GM12878 (cell line): ENCODE results near the gene PHACTR3. TPM values are rescaled to one million over a fixed set of nuclear protein-coding genes. Genes with fewer than 3 reads are reported as not detected.

Experiments
- ATAC-seq: fragments of 200-7000 bp; cut with Tn5 transposase; 3 replicates; pipeline ENCODE4 v1.9.1; 2020; ENCODE audit warnings: mild to moderate bottlenecking, moderate library complexity
- BruUV-seq: library from RNA; stranded (reverse); fragments of 400-500 nt; replicated peaks from 2 replicates; lab custom pipeline; 2021; lab: Mats Ljungman, UMichigan
- CTCF ChIA-PET: fragments of 300-600 bp; sonication (Branson Sonifier 250); formaldehyde crosslinking; extraction: SDS; loops from one replicate; lab custom pipeline; 2021; ENCODE audit warnings: inconsistent platforms; lab: Yijun Ruan, JAX
- POLR2A ChIA-PET: fragments of 350-600 bp; formaldehyde crosslinking; extraction: SDS; loops from one replicate; lab custom pipeline; 2021; ENCODE audit warnings: inconsistent platforms; lab: Charles Lee
- RAD21 ChIA-PET: fragments of 300-600 bp; sonication (Branson Sonifier 250); formaldehyde crosslinking; loops from one replicate; lab custom pipeline; 2023; ENCODE audit warnings: antibody characterized with exemption; ENCODE audit not compliant: unreplicated experiment; lab: Charles Lee
- SMC1A ChIA-PET: fragments of 300-600 bp; sonication (Branson Sonifier 250); formaldehyde crosslinking; loops from one replicate; lab custom pipeline; 2023; ENCODE audit not compliant: unreplicated experiment, uncharacterized antibody; lab: Charles Lee
- DNase-seq: peaks from one replicate; pipeline ENCODE4 v3.0.0-alpha.2; 2011; ENCODE audit warnings: low read depth, low spot score
- FAIRE-seq: peaks from 3 replicates; lab custom pipeline; 2011; peaks lifted over from hg19 to GRCh38; lab: Jason Lieb, UNC
- H2AFZ ChIP-seq: 2 replicates; pipeline ENCODE4 v1.6.0; 2011; ENCODE audit warnings: low read depth, low read length, control low read depth; ENCODE audit not compliant: control insufficient read depth
- H3K27ac ChIP-seq: 2 replicates; pipeline ENCODE4 v1.5.1; 2011; ENCODE audit warnings: control low read depth; ENCODE audit not compliant: control insufficient read depth, insufficient read depth
- H3K27me3 ChIP-seq, 2 experiments: replicated peaks in 1 of 2; 2 replicates each; pipeline versions ENCODE4 v1.6.0 to v1.6.1; 2011; ENCODE audit warnings: low read length in 1 of 2; ENCODE audit not compliant: control insufficient read depth in 2 of 2, insufficient read depth in 2 of 2
- H3K36me3 ChIP-seq, 2 experiments: 2 replicates each; pipeline ENCODE4 v1.5.1; 2011; ENCODE audit warnings: low read length in 1 of 2; ENCODE audit not compliant: control insufficient read depth in 2 of 2, insufficient read depth in 2 of 2
- H3K4me1 ChIP-seq: 2 replicates; pipeline ENCODE4 v1.6.1; 2011; ENCODE audit warnings: mild to moderate bottlenecking, low read length, moderate library complexity, mixed read lengths; ENCODE audit not compliant: control insufficient read depth, insufficient read depth
- H3K4me2 ChIP-seq: 2 replicates; pipeline ENCODE4 v1.6.0; 2011; ENCODE audit warnings: control low read depth; ENCODE audit not compliant: control insufficient read depth, insufficient read depth
- H3K4me3 ChIP-seq: fragments of 200-600 bp; sonication (generic); 2 replicates; pipeline ENCODE4 v1.5.1; 2016
- H3K79me2 ChIP-seq: 2 replicates; pipeline ENCODE4 v1.6.0; 2011; ENCODE audit warnings: low read length; ENCODE audit not compliant: control insufficient read depth, insufficient read depth
- H3K9ac ChIP-seq: 2 replicates; pipeline ENCODE4 v1.8.0; 2011; ENCODE audit warnings: low read length, control low read depth, mixed read lengths; ENCODE audit not compliant: control insufficient read depth, insufficient read depth
- H3K9me3 ChIP-seq: replicated peaks from 3 replicates; pipeline ENCODE4 v1.5.1; 2011; ENCODE audit warnings: mild to moderate bottlenecking, low read length; ENCODE audit not compliant: control insufficient read depth, insufficient read depth
- H4K20me1 ChIP-seq: 2 replicates; pipeline ENCODE4 v1.6.0; 2011; ENCODE audit not compliant: control insufficient read depth, insufficient read depth
- CBFB ChIP-seq: IDR thresholded peaks from 2 replicates; pipeline ENCODE4 v1.6.1; 2016; ENCODE audit warnings: antibody characterized with exemption, low read depth
- CHD4 ChIP-seq: fragments of 200-600 bp; sonication (generic); IDR thresholded peaks from 2 replicates; pipeline ENCODE4 v1.6.1; 2016; ENCODE audit warnings: mild to moderate bottlenecking
- ESRRA ChIP-seq: IDR thresholded peaks from 2 replicates; pipeline ENCODE4 v1.6.1; 2012; ENCODE audit warnings: mild to moderate bottlenecking, low read length, improper control_type of control experiment
- HDGF ChIP-seq: fragments of 450-650 bp; IDR thresholded peaks from 2 replicates; pipeline ENCODE4 v1.6.1; 2016; ENCODE audit warnings: antibody characterized with exemption
- IRF3 ChIP-seq: fragments of 450-650 bp; IDR thresholded peaks from 2 replicates; pipeline ENCODE4 v1.6.1; 2014; ENCODE audit warnings: mild to moderate bottlenecking
- NRF1 ChIP-seq: conservative IDR thresholded peaks from 2 replicates; pipeline ENCODE4 v1.6.1; 2011; ENCODE audit warnings: mild to moderate bottlenecking, low read depth, low read length, improper control_type of control experiment
- PAX5 ChIP-seq: IDR thresholded peaks from 2 replicates; pipeline ENCODE4 v1.6.1; 2011; ENCODE audit warnings: low read depth, low read length, borderline replicate concordance
- POLR2A ChIP-seq: IDR thresholded peaks from 2 replicates; pipeline ENCODE4 v1.6.1; 2011; ENCODE audit warnings: low read depth, mild to moderate bottlenecking, low read length
- RBBP5 ChIP-seq: fragments of 200-600 bp; sonication (generic); conservative IDR thresholded peaks from 2 replicates; pipeline ENCODE4 v1.6.1; 2016
- REST ChIP-seq: IDR thresholded peaks from 2 replicates; pipeline ENCODE4 v1.6.1; 2012; ENCODE audit warnings: mild to moderate bottlenecking, low read depth, low read length
- STAT1 ChIP-seq: fragments of 450-650 bp; conservative IDR thresholded peaks from 2 replicates; pipeline ENCODE4 v1.6.1; 2014; ENCODE audit warnings: antibody characterized with exemption, mild to moderate bottlenecking
- TARDBP ChIP-seq: IDR thresholded peaks from 2 replicates; pipeline ENCODE4 v1.6.1; 2016; ENCODE audit warnings: borderline replicate concordance
- YBX1 ChIP-seq: fragments of 450-650 bp; IDR thresholded peaks from 2 replicates; pipeline ENCODE4 v1.6.1; 2016; ENCODE audit warnings: antibody characterized with exemption
- ZNF384 ChIP-seq: IDR thresholded peaks from 2 replicates; pipeline ENCODE4 v1.6.1; 2012; ENCODE audit warnings: low read depth, mild to moderate bottlenecking, low read length, improper control_type of control experiment, borderline replicate concordance
- WGBS: methylation state at CpG from one replicate; pipeline ENCODE4 v1.1.6; 2016; ENCODE audit warnings: low lambda C conversion rate; ENCODE audit not compliant: insufficient replicate concordance, insufficient coverage; ENCODE audit errors: missing lambda C conversion rate; 5-methylcytosine and 5-hydroxymethylcytosine counted together
- in situ Hi-C: fragments of 300-500 bp; cut with MboI; formaldehyde crosslinking; loops from 9 replicates; pipeline ENCODE4 v1.14.3; 2018; ENCODE audit warnings: mixed read lengths
- intact Hi-C: fragments of 100-400 bp; cut with micrococcal nuclease; formaldehyde crosslinking; loops from one replicate; pipeline ENCODE4 v1.14.2; 2022; ENCODE audit not compliant: unreplicated experiment
- polyA plus RNA-seq, 11 experiments: library from polyadenylated mRNA; depleted of rRNA in 4 of 11; unstranded in 6 of 11; stranded (reverse) in 5 of 11; fragments of >200 nt; fragmentation: Nextera tagmentation in 4 of 11; fragmentation: Illumina TruSeq in 1 of 11; extraction: Ambion mirVana in 4 of 11; extraction: Trizol in 1 of 11; gene quantifications; 1 replicate in 1 of 11; 2 replicates in 10 of 11; pipeline versions ENCODE4 v1.2.1 to v1.2.3, GENCODE V29; 2011 to 2016; ENCODE audit warnings: inconsistent platforms in 2 of 11, missing spikeins in 2 of 11, low read depth in 1 of 11
- total RNA-seq, 4 experiments: library from RNA; depleted of rRNA in 3 of 4; stranded (reverse); fragments of >200 nt in 3 of 4; fragmentation: Illumina TruSeq in 1 of 4; extraction: Trizol in 1 of 4; gene quantifications; 2 replicates each; pipeline versions ENCODE4 v1.2.1 to v1.2.3, GENCODE V29; 2013 to 2021
- TF ChIP-seq, protein P1 (sequence below): fragments of 150-350 bp; IDR thresholded peaks from 2 replicates; pipeline ENCODE4 v1.6.1; 2014; ENCODE audit warnings: mild to moderate bottlenecking, low read depth, low read length

Gene PHACTR3
- total and polyA plus RNA-seq, 10 of the 15 experiments (the other 5 are each of a cell fraction or from before 2014, with no cell fraction given): 0.17 to 2.7 (median 0.27) TPM; not detected in 1

DNA sequence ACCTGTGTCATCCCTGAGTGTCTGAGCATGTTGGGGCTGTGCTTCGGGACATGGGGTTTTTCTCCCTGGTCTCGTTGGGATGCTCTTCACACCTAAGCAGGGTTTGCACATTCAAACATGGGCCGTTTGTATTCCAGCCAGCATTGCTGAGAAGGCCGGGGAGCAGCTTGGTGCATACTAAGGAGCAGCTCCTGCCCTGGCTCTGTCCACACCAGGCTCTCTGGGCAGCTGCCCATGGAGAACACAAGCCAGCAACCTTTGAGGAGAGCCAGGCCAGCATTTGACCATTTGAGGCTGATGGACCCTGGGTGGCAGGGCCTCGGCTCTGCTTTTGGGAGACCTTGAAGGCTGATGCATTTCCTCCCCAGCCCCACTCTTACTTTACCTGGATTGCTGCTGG lies 92.1 kb downstream of the PHACTR3 start:
- Histone ChIP-seq H3K4me3 (no peak overlapping the region), H3K9me3 (no peaks in the 10 kb centered on the region), H4K20me1 (no peaks in the 10 kb centered on the region), H2AFZ (no peak overlapping the region), H3K4me1 (no peaks in the 10 kb centered on the region)
- in situ Hi-C loops: no loop called here
- TF ChIP-seq PAX5: no peak
- no peak for TF ChIP-seq STAT1
- TF ChIP-seq ZNF384: no peak
- TF ChIP-seq, all 136 proteins: peak for 0
- ATAC-seq (no peak), FAIRE-seq (no peak), DNase-seq (no peak)
- H3K27me3 ChIP-seq: no peaks in the 10 kb centered on the region
- intact Hi-C loops: no loop called here
- POLR2A ChIA-PET: no interaction called here
- H3K36me3 ChIP-seq: no peaks in the 10 kb centered on the region
- no peaks in the 10 kb centered on the region for H3K79me2 ChIP-seq
- SMC1A ChIA-PET: no interaction called here
- RAD21 ChIA-PET: no interaction called here
- no peak overlapping the region for H3K9ac ChIP-seq
- no TSS peak for BruUV-seq
- H3K27ac ChIP-seq: no peak overlapping the region
- WGBS: 6% methylated on average over 5 of the region's 5 CpGs
- H3K4me2 ChIP-seq: no peak overlapping the region
- CTCF ChIA-PET: no interaction called here

DNA sequence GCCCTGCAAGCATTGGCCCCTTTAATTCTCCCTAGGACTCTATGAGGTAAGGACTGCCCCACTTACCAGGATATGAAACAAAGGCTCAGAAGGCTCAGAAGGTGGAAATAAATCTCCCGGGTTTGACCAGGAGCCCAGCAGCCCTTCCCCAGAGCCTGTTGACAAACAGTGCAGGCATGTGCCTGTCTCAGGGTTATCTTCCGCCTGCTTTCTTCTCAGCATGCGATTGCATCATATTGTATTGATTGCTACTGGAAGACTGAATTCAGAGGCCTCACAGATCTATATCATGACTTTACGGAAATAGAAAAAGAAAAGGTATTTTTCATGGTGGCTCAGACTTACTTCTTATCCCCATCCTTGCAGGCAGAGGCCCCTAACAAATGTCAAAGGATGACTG lies 92.7 kb downstream of the PHACTR3 start:
- H3K9me3 ChIP-seq: no peaks in the 10 kb centered on the region
- RAD21 ChIA-PET: no interaction called here
- ATAC-seq (no peak), DNase-seq (no peak), FAIRE-seq (no peak)
- H3K27me3 ChIP-seq: no peaks in the 10 kb centered on the region
- no peaks in the 10 kb centered on the region for H3K36me3 ChIP-seq
- intact Hi-C loops (no loop called here), in situ Hi-C loops (no loop called here)
- no peak overlapping the region for H3K27ac ChIP-seq
- SMC1A ChIA-PET: no interaction called here
- no peak overlapping the region for H3K4me3 ChIP-seq
- H3K4me1 ChIP-seq: no peaks in the 10 kb centered on the region
- POLR2A ChIA-PET: no interaction called here
- CTCF ChIA-PET: no interaction called here
- no peak overlapping the region for H3K9ac ChIP-seq
- no peaks in the 10 kb centered on the region for H3K79me2 ChIP-seq
- WGBS: 47% methylated on average over 4 of the region's 4 CpGs
- no peak overlapping the region for H3K4me2 ChIP-seq
- BruUV-seq: no TSS peak
- no peaks in the 10 kb centered on the region for H4K20me1 ChIP-seq
- H2AFZ ChIP-seq: no peak overlapping the region
- TF ChIP-seq CBFB (no peak), ZNF384 (no peak), RBBP5 (no peak), HDGF (no peak), STAT1 (no peak), NRF1 (no peak), IRF3 (no peak), ESRRA (no peak), TARDBP (no peak), CHD4 (no peak), POLR2A (no peak), REST (no peak), YBX1 (no peak)
- TF ChIP-seq, protein P1, sequence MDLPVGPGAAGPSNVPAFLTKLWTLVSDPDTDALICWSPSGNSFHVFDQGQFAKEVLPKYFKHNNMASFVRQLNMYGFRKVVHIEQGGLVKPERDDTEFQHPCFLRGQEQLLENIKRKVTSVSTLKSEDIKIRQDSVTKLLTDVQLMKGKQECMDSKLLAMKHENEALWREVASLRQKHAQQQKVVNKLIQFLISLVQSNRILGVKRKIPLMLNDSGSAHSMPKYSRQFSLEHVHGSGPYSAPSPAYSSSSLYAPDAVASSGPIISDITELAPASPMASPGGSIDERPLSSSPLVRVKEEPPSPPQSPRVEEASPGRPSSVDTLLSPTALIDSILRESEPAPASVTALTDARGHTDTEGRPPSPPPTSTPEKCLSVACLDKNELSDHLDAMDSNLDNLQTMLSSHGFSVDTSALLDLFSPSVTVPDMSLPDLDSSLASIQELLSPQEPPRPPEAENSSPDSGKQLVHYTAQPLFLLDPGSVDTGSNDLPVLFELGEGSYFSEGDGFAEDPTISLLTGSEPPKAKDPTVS: no peak
